ENCODE data around the gene CAMK2D.

DNA sequence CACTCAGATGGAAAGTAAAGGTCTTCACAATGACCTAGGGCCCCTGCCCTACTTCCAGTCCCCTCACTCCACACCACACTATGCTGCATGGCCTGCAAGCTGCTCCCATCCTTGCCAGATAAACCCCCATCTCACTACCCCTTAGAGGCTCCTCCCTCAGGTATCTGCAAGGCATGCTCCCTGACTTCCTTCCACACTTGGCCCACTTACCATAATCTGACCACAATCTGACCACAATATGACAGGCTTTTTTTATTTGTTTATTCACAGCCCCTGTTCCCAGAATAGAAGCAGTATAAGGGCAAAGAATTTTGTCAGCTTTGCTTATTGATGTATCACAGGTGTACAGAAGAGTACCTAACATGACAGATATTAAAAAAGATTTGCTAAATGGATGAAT lies 124.7 kb downstream of the CAMK2D start:
- TF ChIP-seq TAF1 (IDR thresholded peaks at IDR 0.05; ENCODE audit: low read depth, low read length) = no peak
- TF ChIP-seq POLR2A (IDR thresholded peaks at IDR 0.05; ENCODE audit: low read depth, low read length) = no peak
